SK-N-SH treated with all-trans-retinoic acid at 6 μM for 48 hours (cell line): ENCODE results near the gene MMP11.

Source experiments
- BACH2 ChIP-seq: fragments of 250-450 bp; sonication (Bioruptor Pico); IDR thresholded peaks from 2 replicates; pipeline ENCODE4 v1.9.0; 2021; ENCODE audit warnings: mild to moderate bottlenecking, borderline replicate concordance
- CSDC2 ChIP-seq: fragments of 250-450 bp; sonication (Bioruptor Pico); IDR thresholded peaks from 2 replicates; pipeline ENCODE4 v1.5.0; 2020; ENCODE audit warnings: mild to moderate bottlenecking, moderate library complexity
- GLIS3 ChIP-seq: fragments of 250-450 bp; sonication (Bioruptor Pico); IDR thresholded peaks from 2 replicates; pipeline ENCODE4 v1.5.0; 2020; ENCODE audit warnings: mild to moderate bottlenecking, moderate library complexity
- ISL1 ChIP-seq: fragments of 250-450 bp; sonication (Bioruptor Pico); IDR thresholded peaks from 2 replicates; pipeline ENCODE4 v2.1.2; 2022; ENCODE audit warnings: mild to moderate bottlenecking, moderate library complexity
- OSR1 ChIP-seq: fragments of 250-450 bp; sonication (Bioruptor Pico); IDR thresholded peaks from 2 replicates; pipeline ENCODE4 v1.8.0; 2022; ENCODE audit warnings: moderate library complexity, mild to moderate bottlenecking, inconsistent platforms
- PPARA ChIP-seq: fragments of 250-450 bp; sonication (Bioruptor Pico); IDR thresholded peaks from 2 replicates; pipeline ENCODE4 v1.5.0; 2020; ENCODE audit warnings: mild to moderate bottlenecking, borderline replicate concordance
- RARB ChIP-seq: fragments of 250-450 bp; sonication (Bioruptor Pico); IDR thresholded peaks from 2 replicates; pipeline ENCODE4 v1.8.0; 2021; ENCODE audit warnings: mild to moderate bottlenecking, moderate library complexity
- SNAI2 ChIP-seq: fragments of 250-450 bp; sonication (Bioruptor Pico); IDR thresholded peaks from 2 replicates; pipeline ENCODE4 v1.5.0; 2020; ENCODE audit warnings: mild to moderate bottlenecking, moderate library complexity
- ZFP3 ChIP-seq: fragments of 250-450 bp; sonication (Bioruptor Pico); IDR thresholded peaks from 2 replicates; pipeline ENCODE4 v1.5.0; 2020; ENCODE audit warnings: mild to moderate bottlenecking, moderate library complexity
- TF ChIP-seq, protein P1 (sequence below): fragments of 250-450 bp; sonication (Bioruptor Pico); IDR thresholded peaks from 2 replicates; pipeline ENCODE4 v1.8.0; 2020; ENCODE audit warnings: mild to moderate bottlenecking, moderate library complexity, borderline replicate concordance
- TF ChIP-seq, protein P2 (sequence below): fragments of 250-450 bp; sonication (Bioruptor Pico); IDR thresholded peaks from 2 replicates; pipeline ENCODE4 v1.8.0; 2021; ENCODE audit warnings: low read depth, mild to moderate bottlenecking, moderate library complexity, borderline replicate concordance

DNA sequence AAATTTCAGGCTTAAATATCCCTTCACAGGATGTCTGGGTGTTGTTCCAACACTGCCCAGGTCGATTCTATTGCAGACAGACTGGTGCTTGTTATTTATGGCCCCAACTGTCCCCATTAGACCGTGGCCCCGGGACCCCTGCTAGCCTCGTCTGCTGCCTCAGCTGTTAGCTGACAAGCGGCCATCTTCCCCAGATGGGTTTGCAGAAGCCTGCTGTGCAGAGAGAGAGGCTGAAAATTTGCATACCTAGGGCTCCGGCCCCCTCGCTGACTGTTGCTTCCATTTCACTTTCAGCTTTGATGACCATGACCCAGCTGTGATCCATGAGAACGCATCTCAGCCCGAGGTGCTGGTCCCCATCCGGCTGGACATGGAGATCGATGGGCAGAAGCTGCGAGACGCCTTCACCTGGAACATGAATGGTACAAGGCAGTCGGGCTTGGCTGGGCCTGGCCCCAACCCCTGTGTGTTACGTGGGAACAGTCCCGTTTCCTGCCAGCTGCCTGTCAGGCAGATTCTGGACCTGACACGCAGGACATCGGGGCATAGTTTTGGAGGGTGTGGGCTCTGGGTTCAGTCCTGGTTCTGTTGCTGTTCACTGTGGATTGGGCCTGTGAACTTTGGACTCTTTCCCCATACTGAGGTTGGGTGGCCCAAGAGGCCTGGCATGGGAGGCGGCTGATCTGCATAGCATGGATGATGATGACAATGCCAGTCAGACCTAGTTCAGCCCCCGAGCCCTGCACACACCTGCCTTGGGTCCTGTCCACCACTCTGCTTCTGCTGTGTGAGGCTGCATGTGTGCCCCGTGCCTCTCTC lies 30.6 kb downstream of the MMP11 start:
- TF ChIP-seq, protein P1, sequence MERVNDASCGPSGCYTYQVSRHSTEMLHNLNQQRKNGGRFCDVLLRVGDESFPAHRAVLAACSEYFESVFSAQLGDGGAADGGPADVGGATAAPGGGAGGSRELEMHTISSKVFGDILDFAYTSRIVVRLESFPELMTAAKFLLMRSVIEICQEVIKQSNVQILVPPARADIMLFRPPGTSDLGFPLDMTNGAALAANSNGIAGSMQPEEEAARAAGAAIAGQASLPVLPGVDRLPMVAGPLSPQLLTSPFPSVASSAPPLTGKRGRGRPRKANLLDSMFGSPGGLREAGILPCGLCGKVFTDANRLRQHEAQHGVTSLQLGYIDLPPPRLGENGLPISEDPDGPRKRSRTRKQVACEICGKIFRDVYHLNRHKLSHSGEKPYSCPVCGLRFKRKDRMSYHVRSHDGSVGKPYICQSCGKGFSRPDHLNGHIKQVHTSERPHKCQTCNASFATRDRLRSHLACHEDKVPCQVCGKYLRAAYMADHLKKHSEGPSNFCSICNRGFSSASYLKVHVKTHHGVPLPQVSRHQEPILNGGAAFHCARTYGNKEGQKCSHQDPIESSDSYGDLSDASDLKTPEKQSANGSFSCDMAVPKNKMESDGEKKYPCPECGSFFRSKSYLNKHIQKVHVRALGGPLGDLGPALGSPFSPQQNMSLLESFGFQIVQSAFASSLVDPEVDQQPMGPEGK (CRISPR knock-in tag), result no peak
- TF ChIP-seq RARB (CRISPR knock-in tag), result no peak
- TF ChIP-seq ZFP3, result no peak
- no peak for TF ChIP-seq BACH2 (CRISPR knock-in tag)
- TF ChIP-seq OSR1 (CRISPR knock-in tag), result no peak
- TF ChIP-seq CSDC2 (CRISPR knock-in tag), result no peak
- no peak for TF ChIP-seq PPARA (CRISPR knock-in tag)
- TF ChIP-seq, protein P2, sequence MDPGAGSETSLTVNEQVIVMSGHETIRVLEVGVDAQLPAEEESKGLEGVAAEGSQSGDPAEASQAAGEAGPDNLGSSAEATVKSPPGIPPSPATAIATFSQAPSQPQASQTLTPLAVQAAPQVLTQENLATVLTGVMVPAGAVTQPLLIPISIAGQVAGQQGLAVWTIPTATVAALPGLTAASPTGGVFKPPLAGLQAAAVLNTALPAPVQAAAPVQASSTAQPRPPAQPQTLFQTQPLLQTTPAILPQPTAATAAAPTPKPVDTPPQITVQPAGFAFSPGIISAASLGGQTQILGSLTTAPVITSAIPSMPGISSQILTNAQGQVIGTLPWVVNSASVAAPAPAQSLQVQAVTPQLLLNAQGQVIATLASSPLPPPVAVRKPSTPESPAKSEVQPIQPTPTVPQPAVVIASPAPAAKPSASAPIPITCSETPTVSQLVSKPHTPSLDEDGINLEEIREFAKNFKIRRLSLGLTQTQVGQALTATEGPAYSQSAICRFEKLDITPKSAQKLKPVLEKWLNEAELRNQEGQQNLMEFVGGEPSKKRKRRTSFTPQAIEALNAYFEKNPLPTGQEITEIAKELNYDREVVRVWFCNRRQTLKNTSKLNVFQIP (CRISPR knock-in tag), result no peak
- no peak for TF ChIP-seq GLIS3 (CRISPR knock-in tag)
- no peak for TF ChIP-seq ISL1 (CRISPR knock-in tag)
- TF ChIP-seq SNAI2 (CRISPR knock-in tag), result no peak
